Measurements from ENCODE around the gene DIAPH2. TPM values are rescaled to one million over a fixed set of nuclear protein-coding genes. Genes with fewer than 3 reads are reported as not detected.

DIAPH2 gene
- total and polyA plus RNA-seq, 10 donors, result 2.5 to 32.1 (median 17.7) TPM

GRCh38 chrX:97096385-97096784 lies 411.7 kb downstream of the DIAPH2 start:
- intact Hi-C loops (cut with DNase I; ENCODE audit: low total_unique reads), result no loop called here
- DNase-seq, result no peak
- 37 to 92% (median 71%) methylated on average over 2 of the region's 2 CpGs for WGBS, 5 donors
- Histone ChIP-seq H3K36me3 (peaks cover 0 to 10% (median 0%) of the 10 kb centered on the region in 6 donors), H3K9me3 (no peaks in the 10 kb centered on the region), H3K27ac (no peak overlapping the region), H3K4me1 (no peaks in the 10 kb centered on the region), H3K27me3 (replicated peaks in 1 of 7) (no peaks in the 10 kb centered on the region), H3K4me3 (no peak overlapping the region)
- TF ChIP-seq CTCF (IDR thresholded peaks at IDR 0.05 in 8 of 11, conservative IDR thresholded peaks at IDR 0.05 in 3 of 11) (no peak), POLR2A (IDR thresholded peaks at IDR 0.05) (no peak), POLR2AphosphoS5 (IDR thresholded peaks at IDR 0.05) (no peak)

DNA sequence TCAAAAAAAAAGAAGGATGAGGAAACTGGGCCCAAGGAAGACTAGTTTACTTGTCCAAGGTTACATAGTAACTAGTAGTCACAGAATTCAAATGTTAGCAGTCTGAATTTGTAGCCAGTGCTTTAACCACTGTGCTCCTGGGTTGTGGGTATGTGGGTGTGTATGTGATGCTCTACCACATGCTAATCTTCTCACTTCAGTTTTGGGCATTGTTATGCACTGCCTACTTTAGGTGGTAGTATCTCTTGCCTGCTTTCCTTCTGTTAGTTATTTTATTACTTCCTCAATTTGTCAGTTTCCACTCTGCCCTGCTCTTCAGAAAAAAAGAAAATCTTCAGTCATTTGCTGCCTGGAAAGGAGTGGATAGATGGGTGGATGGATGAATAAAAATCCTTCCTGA lies 418.3 kb downstream of the DIAPH2 start:
- no peak for TF ChIP-seq POLR2AphosphoS5 (IDR thresholded peaks at IDR 0.05)
- no peak for TF ChIP-seq CTCF (IDR thresholded peaks at IDR 0.05 in 8 of 11, conservative IDR thresholded peaks at IDR 0.05 in 3 of 11)
- TF ChIP-seq POLR2A (IDR thresholded peaks at IDR 0.05), result no peak
- no peak overlapping the region for H3K27ac ChIP-seq
- intact Hi-C loops (cut with DNase I; ENCODE audit: low total_unique reads), result no loop called here
- no peak overlapping the region for H3K4me3 ChIP-seq
- no peak for DNase-seq
- H3K9me3 ChIP-seq, result no peaks in the 10 kb centered on the region
- H3K36me3 ChIP-seq, result peaks cover 0 to 10% (median 0%) of the 10 kb centered on the region in 6 donors
- H3K27me3 ChIP-seq (replicated peaks in 1 of 7), result no peaks in the 10 kb centered on the region
- H3K4me1 ChIP-seq, result no peaks in the 10 kb centered on the region

GRCh38 chrX:97109730-97110129 lies 425.1 kb downstream of the DIAPH2 start:
- no peak for DNase-seq
- intact Hi-C loops (cut with DNase I; ENCODE audit: low total_unique reads), result no loop called here
- no peaks in the 10 kb centered on the region for H3K27me3 ChIP-seq (replicated peaks in 1 of 7)
- WGBS, 5 donors, result 90 to 97% (median 95%) methylated on average over 1 of the region's 1 CpG
- H3K36me3 ChIP-seq, result peaks cover 0 to 3% (median 0%) of the 10 kb centered on the region in 6 donors
- no peak overlapping the region for H3K4me3 ChIP-seq
- TF ChIP-seq POLR2AphosphoS5 (IDR thresholded peaks at IDR 0.05) (no peak), CTCF (IDR thresholded peaks at IDR 0.05 in 8 of 11, conservative IDR thresholded peaks at IDR 0.05 in 3 of 11) (no peak), POLR2A (IDR thresholded peaks at IDR 0.05) (no peak)
- H3K4me1 ChIP-seq, result no peaks in the 10 kb centered on the region
- no peak overlapping the region for H3K27ac ChIP-seq
- H3K9me3 ChIP-seq, result no peaks in the 10 kb centered on the region

GRCh38 chrX:97117572-97117971 lies 432.9 kb downstream of the DIAPH2 start:
- H3K9me3 ChIP-seq, result no peaks in the 10 kb centered on the region
- TF ChIP-seq POLR2A (IDR thresholded peaks at IDR 0.05) (no peak), POLR2AphosphoS5 (IDR thresholded peaks at IDR 0.05) (no peak), CTCF (IDR thresholded peaks at IDR 0.05 in 8 of 11, conservative IDR thresholded peaks at IDR 0.05 in 3 of 11) (no peak)
- H3K4me3 ChIP-seq, result no peak overlapping the region
- no peaks in the 10 kb centered on the region for H3K4me1 ChIP-seq
- H3K36me3 ChIP-seq, result peaks cover 0 to 20% (median 0%) of the 10 kb centered on the region in 6 donors
- H3K27ac ChIP-seq, result no peak overlapping the region
- intact Hi-C loops (cut with DNase I; ENCODE audit: low total_unique reads), result no loop called here
- DNase-seq, result no peak
- H3K27me3 ChIP-seq (replicated peaks in 1 of 7), result no peaks in the 10 kb centered on the region

All from spleen (tissue), 11 donors.